Measurements from ENCODE around the gene CXCL8. TPM values are rescaled to one million over a fixed set of nuclear protein-coding genes. Genes with fewer than 3 reads are reported as not detected.

CXCL8 gene
- total RNA-seq, 1 experiment from 2014 or later = 0.82 TPM

DNA sequence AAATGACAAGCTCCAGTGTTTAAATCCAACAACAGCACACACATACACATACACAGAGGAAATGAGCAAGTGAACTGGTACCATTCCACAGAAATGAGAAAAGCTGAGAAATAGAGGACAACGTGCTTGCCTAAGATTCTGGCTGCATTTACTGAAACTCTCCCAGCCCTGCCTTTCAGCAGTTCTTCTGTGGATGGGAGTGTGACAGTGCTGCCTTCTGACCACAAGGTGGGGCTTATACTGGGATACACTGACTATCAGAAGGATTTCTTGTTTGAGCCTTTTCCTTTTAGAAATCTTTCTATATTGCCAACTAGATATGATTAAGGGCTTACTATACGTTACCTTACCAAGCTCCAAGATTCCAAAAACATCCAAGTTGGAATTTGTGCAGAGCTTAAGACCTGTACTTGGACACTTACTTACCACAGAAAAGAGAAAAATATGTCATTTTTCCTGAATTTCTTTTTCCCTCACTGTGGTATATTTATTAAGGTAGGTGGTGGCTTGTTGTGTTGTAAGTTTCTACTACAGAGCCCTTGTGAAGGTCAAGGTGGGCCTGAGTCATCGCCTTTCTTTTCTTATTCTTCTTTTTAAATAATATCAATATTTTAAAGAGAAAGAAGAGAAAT lies 10.7 kb upstream of the CXCL8 start:
- no peak overlapping the region for H3K4me3 ChIP-seq (ENCODE audit: low read depth in 2 of 2, low read length in 2 of 2)
- H3K27ac ChIP-seq (ENCODE audit: low read length) = peak overlapping the region; percentile 60
- no peaks in the 10 kb centered on the region for H3K4me1 ChIP-seq (ENCODE audit: control insufficient read depth, insufficient read depth, low read length)
- no peaks in the 10 kb centered on the region; the same call in 1 of the 2 replicates for H3K9me3 ChIP-seq (ENCODE audit: control insufficient read depth, insufficient read depth, low read depth, low read length)
- peak; percentile 92 for ATAC-seq
- TF ChIP-seq, protein P1, sequence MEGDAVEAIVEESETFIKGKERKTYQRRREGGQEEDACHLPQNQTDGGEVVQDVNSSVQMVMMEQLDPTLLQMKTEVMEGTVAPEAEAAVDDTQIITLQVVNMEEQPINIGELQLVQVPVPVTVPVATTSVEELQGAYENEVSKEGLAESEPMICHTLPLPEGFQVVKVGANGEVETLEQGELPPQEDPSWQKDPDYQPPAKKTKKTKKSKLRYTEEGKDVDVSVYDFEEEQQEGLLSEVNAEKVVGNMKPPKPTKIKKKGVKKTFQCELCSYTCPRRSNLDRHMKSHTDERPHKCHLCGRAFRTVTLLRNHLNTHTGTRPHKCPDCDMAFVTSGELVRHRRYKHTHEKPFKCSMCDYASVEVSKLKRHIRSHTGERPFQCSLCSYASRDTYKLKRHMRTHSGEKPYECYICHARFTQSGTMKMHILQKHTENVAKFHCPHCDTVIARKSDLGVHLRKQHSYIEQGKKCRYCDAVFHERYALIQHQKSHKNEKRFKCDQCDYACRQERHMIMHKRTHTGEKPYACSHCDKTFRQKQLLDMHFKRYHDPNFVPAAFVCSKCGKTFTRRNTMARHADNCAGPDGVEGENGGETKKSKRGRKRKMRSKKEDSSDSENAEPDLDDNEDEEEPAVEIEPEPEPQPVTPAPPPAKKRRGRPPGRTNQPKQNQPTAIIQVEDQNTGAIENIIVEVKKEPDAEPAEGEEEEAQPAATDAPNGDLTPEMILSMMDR (IDR thresholded peaks at IDR 0.05) = peak; percentile 79
- no peak for TF ChIP-seq SIN3A (IDR thresholded peaks at IDR 0.05; ENCODE audit: borderline replicate concordance, insufficient read depth, low read depth, low read length)
- intact Hi-C loops (cut with micrococcal nuclease; ENCODE audit: unreplicated experiment) (loop anchor here (2.0 to 10.0 kb wide), 2 partner anchors 139 to 385 kb away; partner anchors contain the start of gene CXCL1), in situ Hi-C loops (cut with HindIII; ENCODE audit: low pct_unique_long_range_greater_than_20kb, low sequenced_read_pairs) (no loop called here)
- H3K27me3 ChIP-seq (ENCODE audit: control insufficient read depth, insufficient read depth, low read length) = no peaks in the 10 kb centered on the region
- BruUV-seq (replicated peaks) = no TSS peak
- ChIA-PET POLR2A (no interaction called here), CTCF (interaction anchor here (0.6 kb wide), 1 partner anchor 130 kb away, joined by 4 read pairs; no protein-coding TSS in a partner anchor)
- H3K36me3 ChIP-seq (ENCODE audit: control insufficient read depth, insufficient read depth, low read length) = no peaks in the 10 kb centered on the region
- DNase-seq (ENCODE audit: low read depth, low spot score) = peak; percentile 38

DNA sequence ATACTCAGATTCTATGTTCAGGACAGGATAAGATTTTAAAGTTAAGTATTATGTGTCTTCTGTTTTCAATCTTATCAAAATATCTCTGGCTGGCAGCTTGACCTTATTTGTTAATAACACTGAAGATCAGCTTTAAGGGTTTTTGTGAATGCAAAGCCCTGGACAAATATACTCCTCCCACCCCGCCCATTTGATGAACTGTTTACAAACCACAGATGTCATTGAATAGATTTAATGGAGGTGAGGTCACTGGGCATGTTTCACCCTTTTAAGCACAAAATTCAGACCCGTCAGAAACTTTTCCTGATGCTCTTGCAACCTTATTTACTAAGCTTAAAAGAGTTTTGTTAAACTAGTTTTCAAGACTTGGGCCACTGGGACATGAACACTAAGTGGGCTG lies 10.1 kb upstream of the CXCL8 start:
- ATAC-seq = no peak
- POLR2A ChIA-PET = no interaction called here
- H3K27ac ChIP-seq (ENCODE audit: low read length) = peak overlapping the region; percentile 23; the same call in 1 of the 2 replicates

More for the DNA sequence above, 10.1 kb upstream of the CXCL8 start:
- DNase-seq (ENCODE audit: low read depth, low spot score) = no peak
- no peaks in the 10 kb centered on the region for H3K27me3 ChIP-seq (ENCODE audit: control insufficient read depth, insufficient read depth, low read length)
- no peaks in the 10 kb centered on the region for H3K36me3 ChIP-seq (ENCODE audit: control insufficient read depth, insufficient read depth, low read length)
- in situ Hi-C loops (cut with HindIII; ENCODE audit: low pct_unique_long_range_greater_than_20kb, low sequenced_read_pairs) (no loop called here), intact Hi-C loops (cut with micrococcal nuclease; ENCODE audit: unreplicated experiment) (loop anchor here (10.0 kb wide), 1 partner anchor 385 kb away; no protein-coding TSS in a partner anchor)
- no peak for TF ChIP-seq SIN3A (IDR thresholded peaks at IDR 0.05; ENCODE audit: borderline replicate concordance, insufficient read depth, low read depth, low read length)
- TF ChIP-seq, protein P1 (IDR thresholded peaks at IDR 0.05) = no peak
- TF ChIP-seq TCF7L2 (IDR thresholded peaks at IDR 0.05; ENCODE audit: low read depth, low read length) = no peak
- TF ChIP-seq, protein P2, sequence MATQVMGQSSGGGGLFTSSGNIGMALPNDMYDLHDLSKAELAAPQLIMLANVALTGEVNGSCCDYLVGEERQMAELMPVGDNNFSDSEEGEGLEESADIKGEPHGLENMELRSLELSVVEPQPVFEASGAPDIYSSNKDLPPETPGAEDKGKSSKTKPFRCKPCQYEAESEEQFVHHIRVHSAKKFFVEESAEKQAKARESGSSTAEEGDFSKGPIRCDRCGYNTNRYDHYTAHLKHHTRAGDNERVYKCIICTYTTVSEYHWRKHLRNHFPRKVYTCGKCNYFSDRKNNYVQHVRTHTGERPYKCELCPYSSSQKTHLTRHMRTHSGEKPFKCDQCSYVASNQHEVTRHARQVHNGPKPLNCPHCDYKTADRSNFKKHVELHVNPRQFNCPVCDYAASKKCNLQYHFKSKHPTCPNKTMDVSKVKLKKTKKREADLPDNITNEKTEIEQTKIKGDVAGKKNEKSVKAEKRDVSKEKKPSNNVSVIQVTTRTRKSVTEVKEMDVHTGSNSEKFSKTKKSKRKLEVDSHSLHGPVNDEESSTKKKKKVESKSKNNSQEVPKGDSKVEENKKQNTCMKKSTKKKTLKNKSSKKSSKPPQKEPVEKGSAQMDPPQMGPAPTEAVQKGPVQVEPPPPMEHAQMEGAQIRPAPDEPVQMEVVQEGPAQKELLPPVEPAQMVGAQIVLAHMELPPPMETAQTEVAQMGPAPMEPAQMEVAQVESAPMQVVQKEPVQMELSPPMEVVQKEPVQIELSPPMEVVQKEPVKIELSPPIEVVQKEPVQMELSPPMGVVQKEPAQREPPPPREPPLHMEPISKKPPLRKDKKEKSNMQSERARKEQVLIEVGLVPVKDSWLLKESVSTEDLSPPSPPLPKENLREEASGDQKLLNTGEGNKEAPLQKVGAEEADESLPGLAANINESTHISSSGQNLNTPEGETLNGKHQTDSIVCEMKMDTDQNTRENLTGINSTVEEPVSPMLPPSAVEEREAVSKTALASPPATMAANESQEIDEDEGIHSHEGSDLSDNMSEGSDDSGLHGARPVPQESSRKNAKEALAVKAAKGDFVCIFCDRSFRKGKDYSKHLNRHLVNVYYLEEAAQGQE (IDR thresholded peaks at IDR 0.05; ENCODE audit: insufficient read depth in 1 of 2, low read depth in 2 of 2, low read length in 1 of 2) = no peak
- no peak for TF ChIP-seq POLR2AphosphoS5 (IDR thresholded peaks at IDR 0.05; ENCODE audit: low read depth, low read length)
- H3K4me3 ChIP-seq (ENCODE audit: low read depth in 2 of 2, low read length in 2 of 2) = no peak overlapping the region
- BruUV-seq (replicated peaks) = no TSS peak
- no peaks in the 10 kb centered on the region for H3K4me1 ChIP-seq (ENCODE audit: control insufficient read depth, insufficient read depth, low read length)
- H3K9me3 ChIP-seq (ENCODE audit: control insufficient read depth, insufficient read depth, low read depth, low read length) = no peaks in the 10 kb centered on the region; the same call in 1 of the 2 replicates
- CTCF ChIA-PET = no interaction called here

Data from Panc1 (cell line).